HepG2 (cell line): ENCODE results near the gene ZFP36L2. TPM values are rescaled to one million over a fixed set of nuclear protein-coding genes. Genes with fewer than 3 reads are reported as not detected.

Source experiments
- BCLAF1 ChIP-seq: fragments of 450-650 bp; IDR thresholded peaks from 2 replicates; pipeline ENCODE4 v1.6.1; 2017; ENCODE audit warnings: mild to moderate bottlenecking
- ELK4 ChIP-seq: sonication (generic); formaldehyde crosslinking; IDR thresholded peaks from 2 replicates; pipeline ENCODE4 v1.9.0; 2021; ENCODE audit warnings: missing genetic modification reagents, borderline replicate concordance
- KDM6A ChIP-seq: IDR thresholded peaks from 2 replicates; pipeline ENCODE4 v1.6.1; 2016; ENCODE audit warnings: low read depth
- POLR2A ChIP-seq, 2 experiments: IDR thresholded peaks; 2 replicates each; pipeline ENCODE4 v1.6.1; 2011; ENCODE audit warnings: low read depth in 2 of 2, low read length in 2 of 2, mild to moderate bottlenecking in 1 of 2, moderate library complexity in 1 of 2; ENCODE audit not compliant: insufficient read depth in 1 of 2
- RELA ChIP-seq: sonication (generic); formaldehyde crosslinking; IDR thresholded peaks from 2 replicates; pipeline ENCODE4 v1.4.0; 2020; ENCODE audit warnings: missing genetic modification reagents
- TEF ChIP-seq: sonication (generic); formaldehyde crosslinking; IDR thresholded peaks from 2 replicates; pipeline ENCODE4 v1.5.0; 2020; ENCODE audit warnings: missing genetic modification reagents
- THAP8 ChIP-seq: sonication (generic); formaldehyde crosslinking; IDR thresholded peaks from 2 replicates; pipeline ENCODE4 v1.5.1; 2020; ENCODE audit warnings: missing genetic modification reagents, mild to moderate bottlenecking, borderline replicate concordance
- UBTF ChIP-seq: sonication (generic); formaldehyde crosslinking; IDR thresholded peaks from 2 replicates; pipeline ENCODE4 v1.4.0; 2020; ENCODE audit warnings: mild to moderate bottlenecking, missing genetic modification reagents
- ZNF501 ChIP-seq: sonication (generic); formaldehyde crosslinking; IDR thresholded peaks from 2 replicates; pipeline ENCODE4 v1.5.1; 2020; ENCODE audit warnings: mild to moderate bottlenecking, moderate library complexity, missing genetic modification reagents
- ZNF670 ChIP-seq: sonication (generic); formaldehyde crosslinking; IDR thresholded peaks from 2 replicates; pipeline ENCODE4 v1.8.0; 2022; ENCODE audit warnings: mild to moderate bottlenecking, missing genetic modification reagents, borderline replicate concordance
- ZNF75D ChIP-seq: sonication (generic); formaldehyde crosslinking; IDR thresholded peaks from 2 replicates; pipeline ENCODE4 v1.8.1; 2023; ENCODE audit warnings: missing genetic modification reagents, mild to moderate bottlenecking, borderline replicate concordance
- ZNF841 ChIP-seq: sonication (generic); formaldehyde crosslinking; IDR thresholded peaks from 2 replicates; pipeline ENCODE4 v1.8.1; 2023; ENCODE audit warnings: missing genetic modification reagents, borderline replicate concordance
- polyA plus RNA-seq, 8 experiments: library from polyadenylated mRNA; depleted of rRNA in 3 of 8; stranded (reverse) in 7 of 8; unstranded in 1 of 8; fragments of >200 nt; fragmentation: Illumina TruSeq in 4 of 8; extraction: Trizol in 4 of 8; gene quantifications; 2 replicates each; pipeline versions ENCODE4 v1.2.1 to v1.2.3, GENCODE V29; 2011 to 2016; ENCODE audit warnings: low read depth in 4 of 8, missing spikeins in 1 of 8, mixed read lengths in 1 of 8; ENCODE audit not compliant: insufficient read depth in 1 of 8
- total RNA-seq, 5 experiments: library from RNA; depleted of rRNA; stranded (reverse); fragments of >200 nt; fragmentation: Illumina TruSeq; extraction: Trizol; gene quantifications; 2 replicates each; pipeline ENCODE4 v1.2.3, GENCODE V29; 2016; ENCODE audit warnings: low read depth in 1 of 5
- TF ChIP-seq, protein P1 (sequence below): sonication (generic); formaldehyde crosslinking; IDR thresholded peaks from 2 replicates; pipeline ENCODE4 v1.4.0; 2020; ENCODE audit warnings: missing genetic modification reagents, mild to moderate bottlenecking, borderline replicate concordance
- TF ChIP-seq, protein P2 (sequence below): sonication (generic); formaldehyde crosslinking; IDR thresholded peaks from 2 replicates; pipeline ENCODE4 v1.4.0; 2020; ENCODE audit warnings: mild to moderate bottlenecking, low read depth, missing genetic modification reagents
- TF ChIP-seq, protein P3 (sequence below): IDR thresholded peaks from 2 replicates; pipeline ENCODE4 v1.6.1; 2016; ENCODE audit warnings: low read depth, control low read depth

ZFP36L2 gene
- total and polyA plus RNA-seq, 2 of the 13 experiments (the other 11 are each of a cell fraction or from before 2014, with no cell fraction given) = 11.2 to 21.8 TPM

- TF ChIP-seq THAP8 (CRISPR knock-in tag) = no peak
- no peak for TF ChIP-seq POLR2A (IDR thresholded peaks at IDR 0.05; ENCODE audit: insufficient read depth in 1 of 2, low read depth in 2 of 2, low read length in 2 of 2)
- no peak for TF ChIP-seq TEF (CRISPR knock-in tag)
- TF ChIP-seq ZNF75D (CRISPR knock-in tag) = no peak
- no peak for TF ChIP-seq UBTF (CRISPR knock-in tag)
- no peak for TF ChIP-seq BCLAF1
- no peak for TF ChIP-seq ELK4 (CRISPR knock-in tag)
- TF ChIP-seq, protein P1, sequence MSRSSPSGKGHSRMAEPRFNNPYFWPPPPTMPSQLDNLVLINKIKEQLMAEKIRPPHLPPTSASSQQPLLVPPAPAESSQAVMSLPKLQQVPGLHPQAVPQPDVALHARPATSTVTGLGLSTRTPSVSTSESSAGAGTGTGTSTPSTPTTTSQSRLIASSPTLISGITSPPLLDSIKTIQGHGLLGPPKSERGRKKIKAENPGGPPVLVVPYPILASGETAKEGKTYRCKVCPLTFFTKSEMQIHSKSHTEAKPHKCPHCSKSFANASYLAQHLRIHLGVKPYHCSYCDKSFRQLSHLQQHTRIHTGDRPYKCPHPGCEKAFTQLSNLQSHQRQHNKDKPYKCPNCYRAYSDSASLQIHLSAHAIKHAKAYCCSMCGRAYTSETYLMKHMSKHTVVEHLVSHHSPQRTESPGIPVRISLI (CRISPR knock-in tag) = no peak
- 0 out of 2 replicates have a peak, but pooled peaks have one; percentile 47 for TF ChIP-seq ZNF670 (CRISPR knock-in tag)
- TF ChIP-seq, protein P2, sequence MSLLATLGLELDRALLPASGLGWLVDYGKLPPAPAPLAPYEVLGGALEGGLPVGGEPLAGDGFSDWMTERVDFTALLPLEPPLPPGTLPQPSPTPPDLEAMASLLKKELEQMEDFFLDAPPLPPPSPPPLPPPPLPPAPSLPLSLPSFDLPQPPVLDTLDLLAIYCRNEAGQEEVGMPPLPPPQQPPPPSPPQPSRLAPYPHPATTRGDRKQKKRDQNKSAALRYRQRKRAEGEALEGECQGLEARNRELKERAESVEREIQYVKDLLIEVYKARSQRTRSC = no peak
- TF ChIP-seq ZNF501 (CRISPR knock-in tag) = no peak; the same call in 1 of the 2 replicates
- TF ChIP-seq RELA (CRISPR knock-in tag) = no peak
- TF ChIP-seq, protein P3, sequence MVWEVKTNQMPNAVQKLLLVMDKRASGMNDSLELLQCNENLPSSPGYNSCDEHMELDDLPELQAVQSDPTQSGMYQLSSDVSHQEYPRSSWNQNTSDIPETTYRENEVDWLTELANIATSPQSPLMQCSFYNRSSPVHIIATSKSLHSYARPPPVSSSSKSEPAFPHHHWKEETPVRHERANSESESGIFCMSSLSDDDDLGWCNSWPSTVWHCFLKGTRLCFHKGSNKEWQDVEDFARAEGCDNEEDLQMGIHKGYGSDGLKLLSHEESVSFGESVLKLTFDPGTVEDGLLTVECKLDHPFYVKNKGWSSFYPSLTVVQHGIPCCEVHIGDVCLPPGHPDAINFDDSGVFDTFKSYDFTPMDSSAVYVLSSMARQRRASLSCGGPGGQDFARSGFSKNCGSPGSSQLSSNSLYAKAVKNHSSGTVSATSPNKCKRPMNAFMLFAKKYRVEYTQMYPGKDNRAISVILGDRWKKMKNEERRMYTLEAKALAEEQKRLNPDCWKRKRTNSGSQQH = no peak
- TF ChIP-seq KDM6A = peak; percentile 82
- TF ChIP-seq ZNF841 (CRISPR knock-in tag) = no peak
These were observed 32.2 kb upstream of the ZFP36L2 start (continued) for GRCh38 chr2:43258547-43259156.
